ENCODE results near the gene ADAMTS15.
"Not testable (repeated sequence)": the region's sequence is repeated elsewhere in the genome, so short reads cannot be mapped to it uniquely, and the experiment has no call there.

ADAMTS15 gene

GRCh38 chr11:130434521-130435223 is 13.8 kb upstream of the ADAMTS15 start:
- peak in 1 of 2 donors; percentile 25 for DNase-seq (ENCODE audit: low read depth in 2 of 2)

DNA sequence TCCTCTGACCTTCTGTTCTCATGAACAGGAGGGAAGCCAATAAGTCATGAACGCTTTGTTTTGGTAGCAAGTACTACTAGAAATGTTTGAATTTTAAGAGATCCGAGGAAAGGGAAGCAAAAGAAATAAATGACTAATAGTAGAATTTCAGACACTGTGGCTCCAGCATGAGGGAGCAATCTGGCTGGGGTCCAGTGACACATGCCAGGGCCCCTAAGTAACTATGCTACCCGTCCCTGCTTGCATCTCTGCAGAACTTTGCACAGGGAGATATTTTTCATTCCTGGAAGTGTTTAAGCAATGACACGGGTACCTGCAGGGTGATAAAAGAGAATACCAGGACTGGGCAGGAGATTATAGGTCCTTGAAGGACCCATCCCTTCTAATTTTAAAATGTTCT is 12.8 kb upstream of the ADAMTS15 start:
- no peak for DNase-seq (ENCODE audit: low read depth in 2 of 2)

- DNase-seq (ENCODE audit: low read depth in 2 of 2), result no peak
Observed at GRCh38 chr11:130436171-130436570, 12.3 kb upstream of the ADAMTS15 start.

DNA sequence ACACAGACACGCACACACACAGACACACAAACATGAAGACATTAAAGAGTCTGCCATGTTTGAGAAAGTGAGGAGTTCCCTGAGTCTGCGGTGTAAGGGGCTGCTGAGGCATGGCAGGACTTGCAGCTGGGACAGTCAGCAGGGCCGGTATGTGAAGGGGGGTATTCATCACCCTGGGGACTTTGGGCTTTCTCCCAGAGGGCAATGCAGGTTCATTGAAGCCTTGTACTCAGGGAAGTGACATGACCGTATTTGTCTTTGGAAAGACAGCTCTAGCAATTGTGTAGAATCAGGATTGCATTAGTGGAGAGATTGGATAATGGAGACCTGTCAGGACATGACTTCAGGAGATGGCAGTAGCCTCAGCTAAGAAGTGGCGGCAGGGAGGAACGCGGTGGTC is 10.6 kb upstream of the ADAMTS15 start:
- no peak for DNase-seq (ENCODE audit: low read depth in 2 of 2)

- DNase-seq (ENCODE audit: low read depth in 2 of 2), result not testable (repeated sequence)
Observed at GRCh38 chr11:130438401-130439159, 9.9 kb upstream of the ADAMTS15 start.

DNA sequence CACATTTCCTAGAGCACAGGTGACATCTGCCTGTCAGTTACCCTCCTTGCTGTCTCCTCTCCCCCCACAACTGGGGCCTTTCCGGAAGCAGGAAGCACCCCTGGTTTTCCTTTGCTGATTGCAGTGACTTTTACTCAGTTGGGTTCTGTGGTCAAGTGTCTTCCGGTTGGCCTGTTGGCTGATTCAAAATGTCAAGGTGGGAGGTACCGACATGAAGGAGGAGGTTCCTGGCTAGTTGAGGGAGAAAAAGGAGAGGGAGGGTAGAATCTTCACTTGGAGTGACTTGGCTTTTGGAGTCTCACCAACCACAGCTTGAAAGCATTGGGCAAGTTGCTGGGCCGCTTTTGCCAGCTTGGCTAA is 9.3 kb upstream of the ADAMTS15 start:
- DNase-seq (ENCODE audit: low read depth in 2 of 2), result no peak

DNA sequence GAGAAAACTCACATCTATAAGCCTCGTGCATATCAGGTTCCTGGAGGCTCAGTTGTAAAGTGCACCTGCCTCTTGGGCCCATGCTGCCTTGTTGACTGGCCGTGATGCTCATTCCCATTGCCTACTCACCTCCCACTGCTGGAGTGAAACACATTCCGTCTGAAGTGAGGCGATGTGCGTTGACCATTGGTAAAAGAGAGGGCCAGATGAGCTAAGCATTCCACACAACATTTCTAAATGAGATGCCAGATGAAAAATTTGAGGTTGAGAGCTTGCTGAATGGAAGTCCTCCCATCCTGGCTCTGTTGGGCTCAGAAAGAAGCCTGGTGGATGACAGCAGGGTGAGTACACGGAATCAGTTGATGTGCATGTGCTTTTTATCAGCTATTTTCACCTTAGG is 8.6 kb upstream of the ADAMTS15 start:
- no peak for DNase-seq (ENCODE audit: low read depth in 2 of 2)

DNA sequence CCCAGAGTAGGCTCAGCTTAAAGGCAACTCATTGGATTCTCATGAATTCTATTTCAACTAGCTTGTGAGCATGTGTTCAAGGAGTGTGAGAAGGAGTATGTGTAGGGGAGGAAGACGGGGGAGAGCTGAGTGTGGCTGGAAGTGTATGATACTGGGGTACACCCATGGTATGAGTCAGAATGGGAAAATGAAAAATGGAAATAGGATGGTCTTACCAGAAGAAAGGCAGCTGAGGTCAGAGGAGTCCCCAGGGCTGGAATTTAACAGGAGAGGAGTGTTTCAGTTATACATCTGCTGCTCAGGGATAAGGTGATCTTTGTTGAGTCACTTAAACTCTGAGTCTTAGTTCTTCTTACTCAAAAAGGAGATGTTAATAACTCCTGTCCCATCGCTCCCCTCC is 6.7 kb upstream of the ADAMTS15 start:
- DNase-seq (ENCODE audit: low read depth in 2 of 2), result no peak

GRCh38 chr11:130442737-130443136 is 5.7 kb upstream of the ADAMTS15 start:
- DNase-seq (ENCODE audit: low read depth in 2 of 2), result no peak

DNA sequence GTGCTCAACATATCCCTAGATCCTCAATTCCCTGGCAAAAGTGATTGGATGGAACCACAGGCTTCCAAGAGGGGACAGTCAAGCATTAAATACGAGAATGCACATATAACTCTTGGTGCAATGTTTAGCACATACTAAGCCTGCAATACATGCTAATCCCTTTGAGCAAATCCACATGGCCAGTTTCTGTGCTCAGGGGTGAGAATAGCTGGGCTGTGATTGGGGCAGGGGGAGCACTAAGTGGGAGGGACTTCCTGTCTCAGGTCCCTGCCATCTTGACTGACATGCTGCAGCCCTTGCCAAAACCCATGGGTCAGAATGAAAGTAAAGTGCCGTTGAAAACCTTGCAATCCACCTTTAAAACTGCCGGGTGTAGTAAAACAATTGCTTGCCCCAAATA is 2.7 kb upstream of the ADAMTS15 start:
- no peak for DNase-seq (ENCODE audit: low read depth in 2 of 2)

DNA sequence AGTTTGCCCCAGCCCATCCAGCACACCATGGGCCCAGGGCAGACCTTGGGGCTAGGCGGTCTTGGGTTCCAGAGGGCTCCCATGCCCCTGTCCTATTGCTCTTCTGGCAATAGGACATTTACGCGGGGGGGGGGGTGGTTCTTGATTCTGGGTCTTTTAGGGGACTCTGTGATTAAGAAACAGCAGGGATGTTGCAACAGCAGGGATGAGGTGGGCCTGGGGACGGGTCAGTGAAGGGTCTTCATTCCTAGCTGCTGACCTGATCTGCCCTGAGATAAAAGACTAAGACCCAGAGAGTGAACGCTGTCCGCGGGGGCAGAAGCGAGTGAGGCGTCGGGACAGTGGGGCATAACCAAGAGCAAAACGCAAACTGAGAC is 418 bp upstream of the ADAMTS15 start:
- no peak for DNase-seq (ENCODE audit: low read depth in 2 of 2)

- DNase-seq (ENCODE audit: low read depth in 2 of 2), result no peak
Observed at GRCh38 chr11:130449310-130449990, 1.0 kb downstream of the ADAMTS15 start.

DNA sequence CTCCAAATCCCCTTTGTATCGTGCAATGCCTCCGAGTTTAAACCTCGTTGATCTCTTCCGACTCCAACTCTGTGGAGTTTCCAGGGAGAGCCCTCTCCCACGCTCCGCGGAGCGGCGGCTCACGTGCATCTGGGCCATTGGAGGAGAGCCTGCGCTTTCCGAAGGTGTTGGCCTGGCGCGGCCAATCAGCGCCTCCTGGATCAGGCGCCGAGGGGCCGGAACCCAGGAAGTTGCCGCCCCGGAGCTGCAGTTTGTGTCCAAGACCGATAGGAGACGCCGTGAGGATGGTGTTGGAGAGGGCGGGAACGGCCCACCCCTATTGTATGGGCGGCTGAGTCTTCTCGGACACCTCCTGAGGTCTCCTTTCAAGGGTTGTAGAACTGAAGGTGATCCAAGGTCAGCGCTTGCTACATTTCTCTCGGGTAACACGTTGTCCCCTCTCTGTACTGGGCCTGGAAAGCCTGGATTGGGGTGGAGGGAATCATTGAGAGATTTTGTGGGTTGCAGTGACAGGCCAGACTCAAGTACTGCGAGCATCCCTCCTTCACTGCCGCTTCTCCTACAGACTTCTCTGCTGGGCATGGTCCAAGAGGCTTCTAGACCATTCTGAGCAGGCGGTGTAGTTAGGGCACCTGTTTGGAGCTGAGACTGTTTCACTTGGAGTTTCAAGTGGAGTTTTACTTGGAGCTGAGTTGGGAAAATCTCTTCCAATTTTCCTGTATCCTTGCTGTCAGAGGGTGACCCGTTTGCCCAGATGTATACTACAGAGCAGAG is 1.7 kb downstream of the ADAMTS15 start:
- no peak for DNase-seq (ENCODE audit: low read depth in 2 of 2)

- no peak for DNase-seq (ENCODE audit: low read depth in 2 of 2)
Observed at GRCh38 chr11:130451231-130452019, 3.0 kb downstream of the ADAMTS15 start.

- no peak for DNase-seq (ENCODE audit: low read depth in 2 of 2)
Observed at GRCh38 chr11:130452176-130452575, 3.7 kb downstream of the ADAMTS15 start.

DNA sequence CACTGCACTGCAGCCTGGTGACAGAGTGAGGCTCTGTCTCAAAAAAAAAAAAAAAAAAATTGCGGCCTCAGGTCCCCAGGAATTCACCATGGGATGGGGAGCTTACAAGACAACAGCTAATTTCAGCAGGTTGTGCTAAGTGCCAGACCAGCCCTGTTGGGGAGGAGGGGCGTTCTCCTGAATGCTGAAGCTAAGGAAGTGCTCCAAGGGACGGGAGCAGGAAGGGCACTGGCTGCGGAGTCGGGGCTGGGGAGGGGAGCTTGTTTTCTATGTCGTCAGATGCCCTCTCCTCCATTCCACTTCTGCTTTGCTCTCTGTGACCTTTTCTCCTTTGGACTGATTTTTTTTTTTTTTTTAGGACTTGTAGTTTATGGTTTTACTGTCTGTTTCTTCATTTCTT is 4.5 kb downstream of the ADAMTS15 start:
- no peak for DNase-seq (ENCODE audit: low read depth in 2 of 2)

DNA sequence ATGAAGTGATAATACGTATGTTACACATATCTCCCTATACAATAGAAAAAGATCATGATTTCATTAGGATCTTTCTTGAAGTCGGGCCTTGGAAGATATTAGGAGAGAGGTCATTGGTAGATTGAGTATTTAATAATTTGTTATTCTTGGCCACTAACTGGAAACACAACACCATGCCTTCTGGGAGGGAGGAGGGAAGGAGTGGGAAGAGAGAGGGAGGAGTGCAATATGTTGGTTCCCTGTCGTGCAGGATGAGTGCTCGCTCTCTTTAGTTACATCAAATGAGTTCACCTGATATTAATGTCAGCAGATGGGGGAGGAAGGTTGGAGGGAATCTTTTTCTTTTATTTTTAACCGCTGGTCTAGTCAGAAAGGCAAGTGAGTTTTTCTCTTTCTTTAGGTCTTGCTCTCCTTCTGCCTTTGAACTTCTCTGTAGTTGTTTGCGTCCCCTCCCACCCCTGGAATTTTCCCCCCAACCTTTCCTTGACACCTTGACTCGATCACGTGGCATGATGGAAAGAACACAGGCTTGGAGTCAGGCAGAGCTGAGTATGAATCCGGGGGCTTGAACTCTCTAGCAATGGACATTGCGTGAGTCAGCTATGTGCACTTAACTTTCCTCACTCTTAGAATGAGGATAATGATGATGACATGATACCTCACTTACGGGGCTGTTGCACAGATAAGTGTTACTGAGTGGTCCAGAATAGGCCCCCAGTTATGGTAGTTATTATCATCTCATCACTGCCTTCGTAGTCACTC is 6.2 kb downstream of the ADAMTS15 start:
- DNase-seq (ENCODE audit: low read depth in 2 of 2), result no peak

DNA sequence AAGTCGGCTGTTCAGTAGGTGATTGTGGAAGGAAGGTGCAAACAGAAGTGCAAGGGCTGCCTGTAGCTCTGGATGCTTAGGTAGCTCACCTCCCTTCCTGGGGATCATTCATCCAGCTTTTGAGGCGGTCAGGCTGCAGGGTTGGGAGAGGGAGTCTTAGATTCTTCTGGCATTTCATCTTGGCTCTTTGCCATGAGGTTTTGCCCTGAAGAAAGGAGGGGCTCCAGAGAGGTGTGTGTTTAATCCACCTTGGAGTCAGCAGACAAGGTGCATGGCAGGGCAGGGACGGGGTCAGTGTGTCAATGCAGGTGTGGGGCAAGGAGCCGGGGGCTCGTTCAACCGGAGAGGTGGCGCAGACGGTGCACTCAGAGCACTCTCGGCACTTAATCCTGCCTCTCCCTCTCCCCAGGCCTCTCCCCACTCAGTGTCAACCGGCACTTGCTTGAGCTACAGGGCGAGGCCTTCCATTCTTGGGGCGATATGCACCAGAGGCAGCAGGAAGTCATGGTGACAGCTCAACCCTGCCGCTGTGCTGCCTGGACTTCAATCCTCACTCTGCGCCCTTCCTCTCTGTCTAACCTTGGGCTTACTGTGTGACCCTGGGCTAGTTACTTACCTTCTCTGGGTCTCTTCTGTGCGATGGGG is 7.2 kb downstream of the ADAMTS15 start:
- DNase-seq (ENCODE audit: low read depth in 2 of 2), result no peak

DNA sequence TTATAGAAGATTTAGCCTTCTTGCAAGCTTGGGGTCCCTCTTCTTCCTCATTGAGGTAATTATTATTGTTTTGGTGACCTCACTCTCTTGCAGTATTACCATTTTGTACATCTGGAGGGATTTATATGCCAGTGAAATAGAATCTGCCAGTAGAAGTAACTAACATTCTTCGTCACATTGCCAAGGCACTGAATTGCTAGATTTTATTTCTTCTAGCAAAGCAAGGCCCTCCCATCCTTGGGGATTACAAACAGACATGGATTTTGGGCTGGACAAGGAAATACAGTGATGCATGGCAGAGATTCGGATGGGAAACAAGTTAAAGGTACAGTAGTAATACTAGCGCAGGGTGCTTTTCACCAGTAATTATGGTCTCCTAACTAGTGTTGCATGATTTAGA is 7.8 kb downstream of the ADAMTS15 start:
- no peak for DNase-seq (ENCODE audit: low read depth in 2 of 2)

Data from stimulated activated CD4-positive, alpha-beta T cell treated with anti-CD3 and anti-CD28 coated beads, Interleukin-1b, Interleukin-23, amount 100 ng/mL, for 1 hour (primary cell).